ENCODE measurements around the gene AKT2. TPM values are rescaled to one million over a fixed set of nuclear protein-coding genes. Genes with fewer than 3 reads are reported as not detected.

The AKT2 gene
- total and polyA plus RNA-seq, 10 of the 15 experiments (the other 5 are each of a cell fraction or from before 2014, with no cell fraction given): 1.0 to 185 (median 71.5) TPM

GRCh38 chr19:40251991-40252390, 33.2 kb downstream of the AKT2 start:
- CTCF ChIA-PET: no interaction called here
- intact Hi-C loops (cut with micrococcal nuclease; ENCODE audit: unreplicated experiment) (no loop called here), in situ Hi-C loops (cut with MboI) (no loop called here)
- peaks cover 31 to 32% of the 10 kb centered on the region in 2 experiments; a peak in 3 of 4 replicates for H3K36me3 ChIP-seq (ENCODE audit: control insufficient read depth in 2 of 2, insufficient read depth in 2 of 2, low read length in 1 of 2)
- 100% methylated on average over 4 of the region's 4 CpGs for WGBS (ENCODE audit: insufficient coverage, insufficient replicate concordance, low lambda C conversion rate, missing lambda C conversion rate)
- SMC1A ChIA-PET (ENCODE audit: uncharacterized antibody, unreplicated experiment): interaction anchor here (0.5 kb wide), 1 partner anchor 986 kb away, joined by 3 read pairs; no protein-coding TSS in a partner anchor
- H3K27me3 ChIP-seq (replicated peaks in 1 of 2; ENCODE audit: control insufficient read depth in 2 of 2, insufficient read depth in 2 of 2, low read length in 1 of 2): no peaks in the 10 kb centered on the region
- peaks cover 2% of the 10 kb centered on the region; the same call in 1 of the 2 replicates for H3K79me2 ChIP-seq (ENCODE audit: control insufficient read depth, insufficient read depth, low read length)
- TF ChIP-seq EP300 (IDR thresholded peaks at IDR 0.05; ENCODE audit: borderline replicate concordance in 1 of 2, control insufficient read depth in 1 of 2, low read depth in 2 of 2, low read length in 2 of 2) (no peak), SIX5 (IDR thresholded peaks at IDR 0.05; ENCODE audit: low read depth, low read length, severe bottlenecking) (no peak), EED (IDR thresholded peaks at IDR 0.05; ENCODE audit: low read depth) (no peak), TCF7 (IDR thresholded peaks at IDR 0.05; ENCODE audit: borderline replicate concordance) (no peak), SREBF1 (IDR thresholded peaks at IDR 0.05; ENCODE audit: low read length) (no peak), ZNF217 (IDR thresholded peaks at IDR 0.05) (no peak), IRF5 (IDR thresholded peaks at IDR 0.05; ENCODE audit: borderline replicate concordance) (no peak), ZBED1 (IDR thresholded peaks at IDR 0.05; ENCODE audit: borderline replicate concordance) (no peak), NFYB (IDR thresholded peaks at IDR 0.05; ENCODE audit: insufficient read depth, low read depth, low read length) (no peak), KAT2A (conservative IDR thresholded peaks at IDR 0.05; ENCODE audit: control insufficient read depth, low read depth, low read length) (no peak), SPI1 (IDR thresholded peaks at IDR 0.05; ENCODE audit: borderline replicate concordance, insufficient read depth, low read depth, low read length) (no peak)
- POLR2A ChIA-PET: interaction anchor here (0.6 kb wide), 1 partner anchor 330 kb away, joined by 3 read pairs; no protein-coding TSS in a partner anchor
- DNase-seq (ENCODE audit: low read depth, low spot score) (no peak), ATAC-seq (no peak), FAIRE-seq (no peak)
- no peaks in the 10 kb centered on the region for H4K20me1 ChIP-seq (ENCODE audit: control insufficient read depth, insufficient read depth)
- RAD21 ChIA-PET (ENCODE audit: unreplicated experiment): no interaction called here
- H3K4me3 ChIP-seq: no peak overlapping the region
- H3K9me3 ChIP-seq (replicated peaks; ENCODE audit: control insufficient read depth, insufficient read depth, low read length): no peaks in the 10 kb centered on the region
- H3K27ac ChIP-seq (ENCODE audit: control insufficient read depth, insufficient read depth): no peak overlapping the region
- BruUV-seq (replicated peaks): no TSS peak
- no peaks in the 10 kb centered on the region for H3K4me1 ChIP-seq (ENCODE audit: control insufficient read depth, insufficient read depth, low read length)
- no peak overlapping the region for H2AFZ ChIP-seq (ENCODE audit: control insufficient read depth, low read depth, low read length)
- no peak overlapping the region for H3K9ac ChIP-seq (ENCODE audit: control insufficient read depth, insufficient read depth, low read length)
- H3K4me2 ChIP-seq (ENCODE audit: control insufficient read depth, insufficient read depth): no peak overlapping the region

All from GM12878 (cell line).